Epithelial cell of proximal tubule (primary cell): ENCODE results near the gene SHC1. TPM values are rescaled to one million over a fixed set of nuclear protein-coding genes. Genes with fewer than 3 reads are reported as not detected.

Experiments used
- DNase-seq: peaks from one replicate; pipeline ENCODE4 v3.0.0-alpha.2; 2011; ENCODE audit warnings: low read depth
- H3K4me3 ChIP-seq: 2 replicates; pipeline ENCODE4 v1.5.1; 2011; ENCODE audit warnings: low read depth, mild to moderate bottlenecking, low read length
- CTCF ChIP-seq: conservative IDR thresholded peaks from 2 replicates; pipeline ENCODE4 v1.5.1; 2012; ENCODE audit warnings: low read depth, mild to moderate bottlenecking, low read length
- total RNA-seq: library from RNA; depleted of rRNA; stranded (reverse); fragments of >200 nt; gene quantifications from 2 replicates; pipeline ENCODE4 v1.2.3, GENCODE V29; 2015

SHC1 gene
- total RNA-seq, 1 donor from 2014 or later, result 155 TPM

- DNase-seq, result peak; percentile 77
- TF ChIP-seq CTCF, result peak; percentile 29
- peak overlapping the region; percentile 80 for H3K4me3 ChIP-seq
Observed at GRCh38 chr1:154973344-154974101, 3.0 kb upstream of the SHC1 start.

- TF ChIP-seq CTCF, result no peak
- peak; percentile 74 for DNase-seq
Observed at GRCh38 chr1:154972517-154973343, 2.2 kb upstream of the SHC1 start.

GRCh38 chr1:154972213-154972516, 1.6 kb upstream of the SHC1 start:
- TF ChIP-seq CTCF, result no peak
- DNase-seq, result no peak
- H3K4me3 ChIP-seq, result peak overlapping the region; percentile 80

More at GRCh38 chr1:154972517-154973343, 2.2 kb upstream of the SHC1 start:
- H3K4me3 ChIP-seq, result peak overlapping the region; percentile 80

- DNase-seq, result no peak
- peak overlapping the region; percentile 54 for H3K4me3 ChIP-seq
- TF ChIP-seq CTCF, result no peak
Observed at GRCh38 chr1:154971341-154971998, 923 bp upstream of the SHC1 start.

GRCh38 chr1:154969860-154970452, 591 bp downstream of the SHC1 start:
- no peak for DNase-seq
- TF ChIP-seq CTCF, result no peak
- peak overlapping the region; percentile 54 for H3K4me3 ChIP-seq

- no peak for TF ChIP-seq CTCF
- no peak for DNase-seq
Observed at GRCh38 chr1:154969246-154969645, 1.3 kb downstream of the SHC1 start.

More at GRCh38 chr1:154969246-154969645, 1.3 kb downstream of the SHC1 start:
- peak overlapping the region; percentile 54 for H3K4me3 ChIP-seq
